ENCODE results near the gene NR4A2.
"Not testable (repeated sequence)": the region's sequence is repeated elsewhere in the genome, so short reads cannot be mapped to it uniquely, and the experiment has no call there.

NR4A2 gene

DNA sequence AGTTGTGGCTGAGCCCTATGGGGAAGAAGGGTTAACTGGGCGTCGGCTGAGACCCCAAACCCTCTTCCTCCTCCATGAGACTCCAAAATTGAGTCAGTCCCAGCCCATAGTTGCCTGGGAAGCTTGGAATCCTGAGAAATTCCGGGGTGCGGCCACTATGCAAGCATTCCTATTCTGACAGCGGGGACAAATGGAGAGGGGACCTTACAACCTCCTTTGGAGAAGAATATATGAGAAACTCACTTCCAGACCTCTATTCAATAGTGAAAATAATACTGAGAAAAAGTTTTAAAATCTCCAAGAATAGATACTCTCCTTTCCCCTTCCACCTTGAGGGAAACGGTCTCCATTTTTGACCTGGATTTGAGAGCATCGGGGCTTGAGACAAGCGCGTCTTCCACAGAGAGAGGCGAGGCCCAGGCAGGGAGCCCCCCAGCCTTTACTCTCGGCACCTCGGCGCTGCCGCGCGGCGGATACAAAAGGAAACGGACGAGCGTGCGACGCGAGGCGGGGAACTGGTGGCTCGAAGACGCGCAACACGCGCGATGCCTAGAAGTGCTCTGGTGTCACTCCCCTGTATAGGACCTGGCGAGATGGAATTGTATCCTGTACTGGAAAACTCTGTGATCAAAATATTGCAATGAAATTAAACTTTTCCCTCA is 11.1 kb downstream of the NR4A2 start:
- peak; percentile 31 for DNase-seq (ENCODE audit: low spot score)

DNA sequence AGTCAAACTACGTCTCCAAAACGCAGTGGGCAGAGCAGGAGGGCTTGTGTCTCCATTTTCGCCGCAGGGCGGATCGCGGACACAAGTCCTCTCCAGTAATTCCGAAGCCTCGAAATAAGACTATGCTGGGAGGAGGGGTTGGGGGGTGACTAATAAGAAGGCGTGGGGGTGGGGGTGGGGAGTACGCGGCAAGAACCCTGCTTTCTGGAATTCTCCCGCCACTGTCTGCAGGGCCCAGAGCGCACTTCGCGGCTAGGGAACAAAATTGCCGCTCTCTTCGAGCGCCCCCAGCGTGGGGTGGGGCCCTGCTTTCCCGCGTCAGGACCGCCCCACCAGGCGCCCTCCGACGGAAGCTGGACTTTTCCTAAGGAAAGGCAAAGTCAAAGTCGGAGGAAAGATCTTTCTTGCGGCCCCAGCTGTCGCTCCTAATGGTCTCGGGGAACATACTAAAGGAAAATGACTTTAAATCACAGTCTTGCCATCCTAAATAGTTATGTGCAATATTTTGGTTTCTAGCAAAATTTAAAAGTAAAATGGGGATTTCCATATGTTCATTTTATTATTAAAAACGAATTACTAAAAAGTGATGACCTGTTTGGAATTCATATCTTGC is 11.9 kb downstream of the NR4A2 start:
- DNase-seq (ENCODE audit: low spot score), result no peak

DNA sequence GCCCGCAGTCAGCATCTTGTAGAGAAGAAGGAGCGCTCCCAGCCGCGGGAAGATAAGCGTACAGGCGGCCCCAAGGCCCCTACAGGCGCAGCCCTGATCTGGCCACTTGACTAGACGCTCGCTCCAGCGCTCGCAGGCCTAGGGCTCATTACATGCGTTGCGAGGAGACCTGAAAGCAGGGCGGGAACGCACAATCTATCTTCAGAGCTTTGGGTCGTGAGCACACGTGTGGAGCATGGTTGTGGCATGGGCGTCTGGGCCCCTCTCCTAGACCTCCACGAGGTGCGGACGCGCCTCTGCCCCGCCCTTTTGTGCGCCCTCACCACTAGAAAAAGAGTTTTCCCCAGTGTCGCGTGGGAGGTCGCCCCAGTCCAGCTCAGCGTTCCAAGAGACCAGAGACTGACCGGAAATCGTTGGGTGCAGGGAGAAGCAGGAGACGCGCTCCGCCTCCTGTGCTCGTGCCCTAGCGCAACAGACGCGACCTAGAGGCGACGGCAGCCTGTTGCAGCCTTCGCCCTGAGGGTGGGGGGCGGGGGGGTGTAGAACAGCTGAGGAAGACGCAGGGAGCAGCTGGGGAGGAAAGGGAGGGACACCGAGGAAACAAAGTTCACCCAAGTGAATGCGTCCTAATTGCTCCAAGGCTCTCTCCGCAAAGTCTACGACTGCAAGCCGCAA is 12.6 kb downstream of the NR4A2 start:
- no peak for DNase-seq (ENCODE audit: low spot score)

DNA sequence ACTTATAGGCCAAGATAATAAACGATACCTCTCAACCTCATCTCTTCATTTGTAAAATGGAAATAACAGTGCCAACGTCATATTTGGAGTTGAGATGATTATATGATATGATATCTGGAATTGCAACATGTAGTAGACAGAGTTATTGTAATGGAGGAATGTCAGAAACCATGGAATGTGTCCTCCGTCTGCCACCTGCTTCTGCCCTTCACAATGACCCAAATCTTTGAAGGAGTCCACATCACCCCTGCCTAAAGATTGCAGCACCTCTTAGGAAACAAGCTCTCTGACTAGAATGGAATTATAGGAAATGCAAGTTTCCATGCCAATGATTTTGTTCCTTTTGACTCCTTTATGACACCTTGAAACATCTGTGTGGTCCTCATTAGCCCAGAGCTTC is 14.9 kb downstream of the NR4A2 start:
- DNase-seq (ENCODE audit: low spot score), result no peak

GRCh38 chr2:156311976-156312375 is 20.5 kb downstream of the NR4A2 start:
- DNase-seq (ENCODE audit: low spot score), result no peak

DNA sequence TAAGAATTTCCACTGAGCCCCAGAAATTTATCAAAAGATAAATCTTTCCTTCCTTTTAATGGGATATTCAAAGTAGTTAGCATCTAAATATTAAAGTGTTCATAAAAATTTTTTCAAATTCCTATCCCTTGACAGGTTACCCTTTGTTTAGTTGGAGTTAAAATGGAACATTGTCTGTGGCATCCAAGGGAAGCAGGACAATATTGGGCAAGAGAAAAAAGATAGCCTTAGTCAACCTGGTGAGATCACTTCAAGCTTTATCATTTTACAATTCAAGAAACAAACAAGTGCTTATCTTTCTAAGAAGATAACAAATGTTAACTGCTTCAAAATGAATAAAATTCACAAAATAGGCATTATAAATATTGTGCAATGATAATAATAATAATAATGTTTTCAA is 21.7 kb downstream of the NR4A2 start:
- DNase-seq (ENCODE audit: low spot score), result no peak

DNA sequence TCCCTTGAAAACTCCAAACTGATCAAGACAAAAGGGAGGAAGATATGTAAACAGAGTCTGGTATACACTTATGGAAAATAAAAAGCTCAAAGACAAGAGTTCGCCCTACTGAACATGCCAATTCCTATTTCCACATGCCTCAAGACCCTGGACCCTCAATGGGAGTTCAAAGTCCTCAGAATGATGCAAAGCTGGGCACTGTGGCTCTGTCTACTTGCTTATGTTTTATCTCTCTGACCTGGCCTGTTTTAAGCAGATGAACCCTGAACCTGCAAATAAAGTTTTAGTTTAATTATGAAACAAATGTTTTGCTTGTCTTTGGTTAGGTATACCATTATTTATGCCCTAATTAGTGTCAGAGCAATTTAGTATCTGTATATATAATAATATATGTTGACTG is 22.6 kb downstream of the NR4A2 start:
- no peak for DNase-seq (ENCODE audit: low spot score)

DNA sequence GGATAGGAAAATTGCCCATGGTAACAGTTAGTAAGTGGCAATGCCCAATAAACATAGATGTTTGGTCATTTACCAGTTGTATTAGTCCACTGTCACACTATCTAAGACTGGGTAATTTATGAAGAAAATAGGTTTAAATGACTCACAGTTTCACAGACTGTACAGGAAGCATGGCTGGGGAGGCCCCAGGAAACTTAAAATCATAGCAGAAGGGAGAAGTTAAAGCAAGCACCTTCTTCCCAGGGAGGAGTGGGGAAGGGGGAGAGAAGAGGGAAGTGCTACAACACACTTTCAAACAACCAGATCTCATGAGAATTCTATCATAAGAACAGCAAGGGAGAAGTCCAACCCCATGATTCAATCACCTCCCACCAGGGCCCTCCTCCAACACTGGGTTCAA is 23.4 kb downstream of the NR4A2 start:
- no peak for DNase-seq (ENCODE audit: low spot score)

GRCh38 chr2:156306821-156307220 is 25.7 kb downstream of the NR4A2 start:
- no peak for DNase-seq (ENCODE audit: low spot score)

DNA sequence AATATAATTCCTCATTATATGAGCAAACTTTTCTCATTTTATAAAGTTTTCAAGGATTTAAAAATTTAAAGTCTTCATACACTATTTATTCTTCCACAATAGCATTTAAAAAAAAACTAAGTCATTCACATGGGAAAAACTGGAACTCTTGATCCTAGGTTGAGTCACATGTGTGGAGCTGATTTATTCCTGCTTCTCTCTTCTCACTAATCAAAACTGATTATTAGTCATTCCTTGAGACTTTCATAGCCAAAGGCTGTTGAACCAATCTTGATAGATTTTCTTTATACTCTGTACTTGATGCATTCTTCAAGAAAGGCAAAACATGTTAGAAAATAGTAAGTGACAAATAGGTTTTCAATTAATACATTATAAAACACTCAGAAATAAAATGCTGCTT is 27.4 kb downstream of the NR4A2 start:
- DNase-seq (ENCODE audit: low spot score), result no peak

DNA sequence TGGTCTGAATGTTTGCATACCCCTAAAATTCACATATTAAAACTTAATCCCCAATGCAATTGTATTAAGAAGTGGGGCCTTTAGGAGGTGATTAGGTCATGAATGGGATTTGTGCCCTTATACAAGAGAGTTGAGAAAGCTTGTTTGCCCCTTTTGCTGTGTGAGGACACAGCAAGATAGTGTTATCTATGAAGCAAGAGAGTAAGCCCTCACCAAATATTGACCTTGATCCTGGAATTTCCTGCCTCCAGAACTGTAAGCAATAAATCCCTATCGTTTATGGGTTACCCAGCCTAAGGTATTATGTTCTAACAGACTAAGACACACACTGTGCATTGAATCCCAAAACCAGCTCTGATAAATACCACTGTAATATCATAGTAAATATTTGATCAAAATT is 32.2 kb downstream of the NR4A2 start:
- DNase-seq (ENCODE audit: low spot score), result no peak

- no peak for DNase-seq (ENCODE audit: low spot score)
Measured at GRCh38 chr2:156294945-156295580, 37.5 kb downstream of the NR4A2 start.

DNA sequence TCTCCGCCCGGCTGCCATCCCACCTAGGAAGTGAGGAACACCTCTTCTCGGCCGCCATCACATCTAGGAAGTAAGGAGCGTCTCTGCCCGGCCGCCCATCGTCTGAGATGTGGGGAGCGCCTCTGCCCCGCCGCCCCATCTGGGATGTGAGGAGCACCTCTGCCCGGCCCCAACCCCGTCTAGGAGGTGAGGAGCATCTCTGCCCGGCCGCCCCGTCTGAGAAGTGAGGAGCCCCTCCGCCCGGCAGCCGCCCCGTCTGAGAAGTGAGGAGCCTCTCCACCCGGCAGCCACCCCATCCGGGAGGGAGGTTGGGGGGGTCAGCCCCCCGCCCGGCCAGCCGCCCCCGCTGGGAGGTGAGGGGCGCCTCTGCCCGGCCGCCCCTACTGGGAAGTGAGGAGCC is 39.1 kb downstream of the NR4A2 start:
- DNase-seq (ENCODE audit: low spot score), result not testable (repeated sequence)

GRCh38 chr2:156279446-156280150 is 52.9 kb downstream of the NR4A2 start:
- DNase-seq (ENCODE audit: low spot score), result no peak

All from CD4-positive, alpha-beta T cell treated with Interleukin-15 for 4 hours (primary cell).